Chondrocyte (in vitro differentiated cells): ENCODE measurements around the gene USP50. TPM values are rescaled to one million over a fixed set of nuclear protein-coding genes. Genes with fewer than 3 reads are reported as not detected.

ENCODE experiments used
- total RNA-seq: library from RNA; stranded (reverse); gene quantifications from 3 replicates; pipeline ENCODE4 v1.2.1, GENCODE V29; 2021

The USP50 gene
- total RNA-seq, 1 donor from 2014 or later = 0.35 TPM

Other genes with a start within 250 kb of the USP50 start
- 13.1 to 18.1 TPM (median 16.9 TPM) in 3 replicates for gene GABPB1, start 191.5 kb downstream of the USP50 start, total RNA-seq
- 43.7 to 53.7 TPM (median 43.7 TPM) in 3 replicates for gene USP8, start 122.3 kb downstream of the USP50 start, total RNA-seq
- gene TRPM7, start 140.1 kb upstream of the USP50 start, total RNA-seq = 34.5 to 41.6 TPM (median 35.8 TPM) in 3 replicates
- 97.7 to 115 TPM (median 109 TPM) in 3 replicates for gene SPPL2A, start 219.0 kb upstream of the USP50 start, total RNA-seq